ENCODE results near the gene S100A16. TPM values are rescaled to one million over a fixed set of nuclear protein-coding genes. Genes with fewer than 3 reads are reported as not detected.
"Not testable (repeated sequence)": the region's sequence is repeated elsewhere in the genome, so short reads cannot be mapped to it uniquely, and the experiment has no call there.

S100A16 gene
- total RNA-seq, 1 experiment from 2014 or later, result 1,014 TPM

GRCh38 chr1:153598309-153599172, 14.4 kb downstream of the S100A16 start:
- ChIA-PET POLR2A (interaction anchor here (0.7 to 6.2 kb wide), 12 partner anchors 10 to 92 kb away, joined by 3 to 74 read pairs (median 5); partner anchors contain the start of genes CHTOP, S100A1, S100A13 and S100A14), CTCF (interaction anchor here (0.6 to 1.2 kb wide), 6 partner anchors 26 to 246 kb away, joined by 3 to 6 read pairs (median 3); partner anchors contain the start of genes S100A1 and S100A13)
- TF ChIP-seq, protein P1, sequence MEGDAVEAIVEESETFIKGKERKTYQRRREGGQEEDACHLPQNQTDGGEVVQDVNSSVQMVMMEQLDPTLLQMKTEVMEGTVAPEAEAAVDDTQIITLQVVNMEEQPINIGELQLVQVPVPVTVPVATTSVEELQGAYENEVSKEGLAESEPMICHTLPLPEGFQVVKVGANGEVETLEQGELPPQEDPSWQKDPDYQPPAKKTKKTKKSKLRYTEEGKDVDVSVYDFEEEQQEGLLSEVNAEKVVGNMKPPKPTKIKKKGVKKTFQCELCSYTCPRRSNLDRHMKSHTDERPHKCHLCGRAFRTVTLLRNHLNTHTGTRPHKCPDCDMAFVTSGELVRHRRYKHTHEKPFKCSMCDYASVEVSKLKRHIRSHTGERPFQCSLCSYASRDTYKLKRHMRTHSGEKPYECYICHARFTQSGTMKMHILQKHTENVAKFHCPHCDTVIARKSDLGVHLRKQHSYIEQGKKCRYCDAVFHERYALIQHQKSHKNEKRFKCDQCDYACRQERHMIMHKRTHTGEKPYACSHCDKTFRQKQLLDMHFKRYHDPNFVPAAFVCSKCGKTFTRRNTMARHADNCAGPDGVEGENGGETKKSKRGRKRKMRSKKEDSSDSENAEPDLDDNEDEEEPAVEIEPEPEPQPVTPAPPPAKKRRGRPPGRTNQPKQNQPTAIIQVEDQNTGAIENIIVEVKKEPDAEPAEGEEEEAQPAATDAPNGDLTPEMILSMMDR (IDR thresholded peaks at IDR 0.05; ENCODE audit: unreplicated experiment), result no peak
- Mint-ChIP-seq H3K27ac (ENCODE audit: low read depth, unreplicated experiment) (peak overlapping the region; percentile 14), H3K27me3 (ENCODE audit: insufficient read depth, unreplicated experiment) (no peaks in the 10 kb centered on the region), H3K4me3 (ENCODE audit: unreplicated experiment) (no peak overlapping the region), H3K36me3 (ENCODE audit: insufficient read depth, unreplicated experiment) (peaks cover 33% of the 10 kb centered on the region), H3K4me1 (ENCODE audit: insufficient read depth, unreplicated experiment) (peaks cover 12% of the 10 kb centered on the region), H3K9me3 (ENCODE audit: unreplicated experiment) (no peaks in the 10 kb centered on the region)
- no TSS peak for BruUV-seq (replicated peaks)
- no peak for DNase-seq (ENCODE audit: unreplicated experiment)
- intact Hi-C loops (cut with micrococcal nuclease), result no loop called here

DNA sequence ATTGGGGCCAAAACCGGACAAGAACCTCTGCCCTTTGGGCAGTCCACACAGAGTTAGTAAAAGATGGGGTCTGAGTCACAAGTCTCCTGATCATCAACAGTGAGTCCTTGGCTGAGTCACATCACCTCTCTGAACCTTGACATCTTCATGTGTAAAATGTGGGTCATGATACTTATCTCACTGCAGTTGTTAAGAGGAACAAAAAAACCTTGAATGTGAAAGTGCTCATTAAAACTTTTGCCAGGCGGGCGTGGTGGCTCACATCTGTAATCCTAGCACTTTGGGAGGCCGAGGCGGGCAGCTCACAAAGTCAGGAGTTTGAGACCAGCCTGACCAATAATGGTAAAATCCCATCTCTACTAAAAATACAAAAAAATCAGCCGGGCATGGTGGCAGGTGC, 15.7 kb downstream of the S100A16 start:
- Mint-ChIP-seq H3K4me1 (ENCODE audit: insufficient read depth, unreplicated experiment) (peaks cover 12% of the 10 kb centered on the region), H3K36me3 (ENCODE audit: insufficient read depth, unreplicated experiment) (peaks cover 33% of the 10 kb centered on the region), H3K4me3 (ENCODE audit: unreplicated experiment) (no peak overlapping the region), H3K9me3 (ENCODE audit: unreplicated experiment) (no peaks in the 10 kb centered on the region), H3K27me3 (ENCODE audit: insufficient read depth, unreplicated experiment) (no peaks in the 10 kb centered on the region), H3K27ac (ENCODE audit: low read depth, unreplicated experiment) (peak overlapping the region; percentile 14)
- no TSS peak for BruUV-seq (replicated peaks)
- intact Hi-C loops (cut with micrococcal nuclease), result loop anchor here (2.0 kb wide), 1 partner anchor 14 kb away; no protein-coding TSS in a partner anchor
- TF ChIP-seq, protein P1 (IDR thresholded peaks at IDR 0.05; ENCODE audit: unreplicated experiment), result no peak
- CTCF ChIA-PET, result interaction anchor here (0.9 kb wide), 1 partner anchor 11 kb away, joined by 3 read pairs; no protein-coding TSS in a partner anchor
- POLR2A ChIA-PET, result interaction anchor here (0.9 to 6.2 kb wide), 6 partner anchors 11 to 21 kb away, joined by 3 to 74 read pairs (median 6); partner anchors contain the start of genes S100A14 and S100A16
- peak; percentile 68 for DNase-seq (ENCODE audit: unreplicated experiment)

GRCh38 chr1:153592748-153593147, 20.2 kb downstream of the S100A16 start:
- no peak for DNase-seq (ENCODE audit: unreplicated experiment)
- TF ChIP-seq, protein P1 (IDR thresholded peaks at IDR 0.05; ENCODE audit: unreplicated experiment), result no peak
- intact Hi-C loops (cut with micrococcal nuclease), result no loop called here
- ChIA-PET POLR2A (interaction anchor here (0.6 to 3.2 kb wide), 14 partner anchors 10 to 133 kb away, joined by 3 to 15 read pairs (median 4); partner anchors contain the start of genes S100A14 and S100A16), CTCF (interaction anchor here (0.7 to 2.5 kb wide), 7 partner anchors 11 to 241 kb away, joined by 3 to 19 read pairs (median 5); partner anchors contain the start of gene S100A13)
- H3K27ac Mint-ChIP-seq (ENCODE audit: low read depth, unreplicated experiment), result no peak overlapping the region
- H3K27me3 Mint-ChIP-seq (ENCODE audit: insufficient read depth, unreplicated experiment), result no peaks in the 10 kb centered on the region
- no peaks in the 10 kb centered on the region for H3K9me3 Mint-ChIP-seq (ENCODE audit: unreplicated experiment)
- H3K4me1 Mint-ChIP-seq (ENCODE audit: insufficient read depth, unreplicated experiment), result peaks cover 10% of the 10 kb centered on the region
- H3K36me3 Mint-ChIP-seq (ENCODE audit: insufficient read depth, unreplicated experiment), result peaks cover 12% of the 10 kb centered on the region
- BruUV-seq (replicated peaks), result no TSS peak
- H3K4me3 Mint-ChIP-seq (ENCODE audit: unreplicated experiment), result no peak overlapping the region

DNA sequence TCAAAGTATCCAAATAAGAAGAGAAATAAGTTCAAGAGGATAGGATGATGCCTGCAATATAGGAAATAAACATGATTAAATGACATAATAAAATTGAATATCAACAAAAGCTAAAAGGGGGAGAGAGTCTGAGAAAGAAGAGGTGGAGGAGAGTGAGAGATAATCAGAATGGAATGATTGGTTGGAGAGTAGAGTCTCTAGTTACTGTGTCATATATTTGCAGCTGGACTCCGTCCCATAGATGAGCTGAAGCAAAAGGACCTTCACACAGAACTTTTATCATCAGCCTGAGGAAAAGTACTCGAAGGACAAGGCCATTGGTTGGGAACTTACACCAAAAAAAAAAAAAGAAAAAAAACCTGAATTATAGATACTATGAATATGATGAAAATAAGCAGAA, 24.5 kb downstream of the S100A16 start:
- DNase-seq (ENCODE audit: unreplicated experiment), result no peak
- Mint-ChIP-seq H3K27me3 (ENCODE audit: insufficient read depth, unreplicated experiment) (no peaks in the 10 kb centered on the region), H3K4me3 (ENCODE audit: unreplicated experiment) (no peak overlapping the region), H3K4me1 (ENCODE audit: insufficient read depth, unreplicated experiment) (peaks cover 16% of the 10 kb centered on the region), H3K36me3 (ENCODE audit: insufficient read depth, unreplicated experiment) (peaks cover 7% of the 10 kb centered on the region), H3K27ac (ENCODE audit: low read depth, unreplicated experiment) (peak overlapping the region; percentile 20), H3K9me3 (ENCODE audit: unreplicated experiment) (no peaks in the 10 kb centered on the region)
- intact Hi-C loops (cut with micrococcal nuclease), result no loop called here
- BruUV-seq (replicated peaks), result no TSS peak
- ChIA-PET CTCF (interaction anchor here (0.6 to 0.7 kb wide), 2 partner anchors 11 to 12 kb away, joined by 4 read pairs; no protein-coding TSS in a partner anchor), POLR2A (interaction anchor here (0.7 to 1.0 kb wide), 2 partner anchors 14 to 16 kb away, joined by 3 read pairs; no protein-coding TSS in a partner anchor)
- TF ChIP-seq, protein P1 (IDR thresholded peaks at IDR 0.05; ENCODE audit: unreplicated experiment), result no peak

- DNase-seq (ENCODE audit: unreplicated experiment); H3K9me3 Mint-ChIP-seq (ENCODE audit: unreplicated experiment); H3K4me3 Mint-ChIP-seq (ENCODE audit: unreplicated experiment); BruUV-seq (replicated peaks); H3K27me3 Mint-ChIP-seq (ENCODE audit: insufficient read depth, unreplicated experiment); intact Hi-C loops (cut with micrococcal nuclease); H3K36me3 Mint-ChIP-seq (ENCODE audit: insufficient read depth, unreplicated experiment): not testable (repeated sequence)
- ChIA-PET POLR2A (interaction anchor here (0.7 to 3.3 kb wide), 3 partner anchors 14 to 25 kb away, joined by 3 to 20 read pairs (median 3); partner anchors contain the start of gene S100A16), CTCF (interaction anchor here (0.6 to 0.7 kb wide), 2 partner anchors 10 to 12 kb away, joined by 4 read pairs; no protein-coding TSS in a partner anchor)
- Mint-ChIP-seq H3K4me1 (ENCODE audit: insufficient read depth, unreplicated experiment) (peaks cover 16% of the 10 kb centered on the region), H3K27ac (ENCODE audit: low read depth, unreplicated experiment) (peak overlapping the region; percentile 20)
These were observed 24.9 kb downstream of the S100A16 start for GRCh38 chr1:153588033-153588432.

Measured in MCF 10A (cell line).